HPDE6-E6E7 (cell line): Measurements from ENCODE around the gene C6orf89.
A peak's percentile ranks its signal among the peaks of the same experiment; 100 is the strongest.

Experiments used
- DNase-seq: peaks from one replicate; pipeline ENCODE4 v3.0.0; 2011; ENCODE audit warnings: missing footprints; ENCODE audit errors: extremely low spot score

Gene C6orf89

GRCh38 chr6:36885461-36886401, at the start of gene C6orf89:
Gene C6orf89, plus strand, starts transcription at chr6:36885952. Its CDS starts 13,493 bp downstream, at chr6:36899445.
- DNase-seq = peak; percentile 87

- DNase-seq = no peak
Observed at GRCh38 chr6:36836111-36837021, 49.4 kb upstream of the C6orf89 start.

- no peak for DNase-seq
Observed at GRCh38 chr6:36837022-36837339, 48.8 kb upstream of the C6orf89 start.

- DNase-seq = no peak
Observed at GRCh38 chr6:36837686-36838085, 48.1 kb upstream of the C6orf89 start.

- no peak for DNase-seq
Observed at GRCh38 chr6:36838896-36839748, 46.6 kb upstream of the C6orf89 start, which contains the start of gene CPNE5. Gene CPNE5, minus strand, starts transcription at chr6:36839444. Its CDS starts 67 bp downstream, at chr6:36839377.

GRCh38 chr6:36839749-36840431, 45.9 kb upstream of the C6orf89 start:
- DNase-seq = no peak

- DNase-seq = no peak
Observed at GRCh38 chr6:36840432-36841403, 45.0 kb upstream of the C6orf89 start.

- DNase-seq = no peak
Observed at GRCh38 chr6:36841756-36842155, 44.0 kb upstream of the C6orf89 start.

- no peak for DNase-seq
Observed at GRCh38 chr6:36843170-36843569, 42.6 kb upstream of the C6orf89 start.

GRCh38 chr6:36844232-36845170, 41.3 kb upstream of the C6orf89 start:
- no peak for DNase-seq

- no peak for DNase-seq
Observed at GRCh38 chr6:36845233-36845632, 40.5 kb upstream of the C6orf89 start.

- DNase-seq = no peak
Observed at GRCh38 chr6:36847152-36847551, 38.6 kb upstream of the C6orf89 start.

- DNase-seq = no peak
Observed at GRCh38 chr6:36847991-36848390, 37.8 kb upstream of the C6orf89 start.

- no peak for DNase-seq
Observed at GRCh38 chr6:36848658-36849441, 36.9 kb upstream of the C6orf89 start.

- DNase-seq = no peak
Observed at GRCh38 chr6:36850021-36850420, 35.7 kb upstream of the C6orf89 start.

GRCh38 chr6:36851149-36851614, 34.6 kb upstream of the C6orf89 start:
- DNase-seq = peak; percentile 36

GRCh38 chr6:36851626-36852025, 34.1 kb upstream of the C6orf89 start:
- no peak for DNase-seq
